Activated CD4-positive, alpha-beta T cell treated with anti-CD3 and anti-CD28 coated beads, Interleukin-2, Interleukin-4, amounts not matched to agents 100 ng/mL and 50 ng/mL, durations not matched to agents 16 hours and 8 hours (primary cell): Measurements from ENCODE around the gene ZSWIM1.
"Not testable (repeated sequence)": the region's sequence is repeated elsewhere in the genome, so short reads cannot be mapped to it uniquely, and the experiment has no call there.

Experiments used
- DNase-seq: peaks from one replicate; pipeline ENCODE4 v3.0.0-alpha.2; 2020; ENCODE audit warnings: low spot score

The ZSWIM1 gene

DNA sequence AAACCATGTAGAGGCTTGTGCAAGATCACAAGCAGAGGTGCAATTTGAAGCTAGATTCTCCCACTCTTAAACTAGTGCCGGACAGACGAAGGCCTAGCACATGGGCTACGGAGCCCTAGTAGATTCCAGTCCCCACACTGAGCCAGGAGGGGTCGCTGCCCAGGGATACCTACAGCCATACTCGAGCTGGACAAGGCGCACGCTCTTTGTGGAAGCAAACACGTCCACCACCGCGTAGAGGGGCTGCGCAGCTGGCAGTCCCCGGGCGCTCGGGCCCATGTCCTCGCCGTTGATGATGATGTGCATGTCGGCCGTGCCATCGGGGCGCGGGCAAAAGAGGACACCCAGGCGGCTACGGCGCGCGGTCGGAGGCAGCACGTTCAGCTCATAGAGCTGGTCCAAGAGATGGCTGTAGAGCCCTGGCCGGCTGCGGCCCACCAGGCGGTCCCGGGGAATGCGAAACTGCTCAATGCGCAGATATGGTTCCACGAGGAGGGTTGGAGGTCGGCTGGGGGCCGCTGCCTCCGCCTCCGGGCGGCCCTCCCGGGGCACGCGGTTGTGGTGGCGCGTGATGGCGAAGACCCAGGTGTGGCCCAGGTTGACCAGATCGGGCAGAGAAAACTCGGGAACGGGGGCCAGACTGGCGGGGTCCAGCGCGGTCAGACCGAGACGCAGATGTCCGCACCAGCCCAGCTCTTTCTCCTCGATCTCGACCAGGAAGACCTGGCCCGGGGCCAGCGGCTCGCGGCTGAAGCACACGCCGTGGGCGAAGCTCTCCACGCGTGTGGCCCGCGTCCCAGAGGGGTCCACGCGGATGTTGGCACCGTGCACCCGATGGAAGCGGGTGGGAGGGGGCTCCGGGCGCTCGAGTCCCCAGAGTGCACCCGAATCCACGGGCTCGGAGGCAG, 9.3 kb downstream of the ZSWIM1 start:
- no peak for DNase-seq

GRCh38 chr20:45890985-45891983, 10.3 kb downstream of the ZSWIM1 start, which contains the start of the genes CTSA and NEURL2:
TSS of gene CTSA (plus strand) at chr20:45891335. CDS start at chr20:45891569, 234 bp downstream.
TSS of gene NEURL2 (minus strand) at chr20:45891208. CDS start at chr20:45890991, 217 bp downstream.
- DNase-seq = peak; percentile 88

DNA sequence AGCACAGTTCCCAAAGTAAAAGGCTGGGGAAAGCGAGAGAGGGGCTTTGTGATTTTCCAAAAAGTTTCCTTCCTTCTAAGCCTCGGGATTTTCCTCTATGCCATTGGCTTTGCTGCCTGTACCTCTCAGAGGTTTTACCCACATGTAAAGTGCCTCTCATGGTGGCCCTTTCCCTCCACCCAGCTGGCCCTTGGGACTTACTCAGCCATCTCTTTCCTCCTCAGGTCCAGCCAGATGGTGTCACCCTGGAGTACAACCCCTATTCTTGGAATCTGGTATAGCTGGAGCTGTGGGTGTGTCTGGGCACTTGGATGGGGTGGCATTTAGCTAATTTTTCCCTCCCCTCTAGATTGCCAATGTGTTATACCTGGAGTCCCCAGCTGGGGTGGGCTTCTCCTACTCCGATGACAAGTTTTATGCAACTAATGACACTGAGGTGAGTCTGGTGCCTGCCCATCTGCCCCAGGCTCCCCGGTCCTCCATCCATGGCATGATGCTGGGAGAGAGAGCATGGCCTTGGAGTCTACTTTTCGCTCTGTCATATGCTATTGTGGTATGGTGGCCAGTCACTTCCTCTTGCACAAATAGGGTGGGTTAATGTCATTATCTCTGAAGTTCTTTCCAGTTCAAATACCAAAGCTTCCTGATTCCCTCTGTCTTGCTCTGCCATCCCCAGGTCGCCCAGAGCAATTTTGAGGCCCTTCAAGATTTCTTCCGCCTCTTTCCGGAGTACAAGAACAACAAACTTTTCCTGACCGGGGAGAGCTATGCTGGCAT, 11.2 kb downstream of the ZSWIM1 start:
- no peak for DNase-seq

GRCh38 chr20:45892828-45893500, 11.9 kb downstream of the ZSWIM1 start:
- DNase-seq = no peak

DNA sequence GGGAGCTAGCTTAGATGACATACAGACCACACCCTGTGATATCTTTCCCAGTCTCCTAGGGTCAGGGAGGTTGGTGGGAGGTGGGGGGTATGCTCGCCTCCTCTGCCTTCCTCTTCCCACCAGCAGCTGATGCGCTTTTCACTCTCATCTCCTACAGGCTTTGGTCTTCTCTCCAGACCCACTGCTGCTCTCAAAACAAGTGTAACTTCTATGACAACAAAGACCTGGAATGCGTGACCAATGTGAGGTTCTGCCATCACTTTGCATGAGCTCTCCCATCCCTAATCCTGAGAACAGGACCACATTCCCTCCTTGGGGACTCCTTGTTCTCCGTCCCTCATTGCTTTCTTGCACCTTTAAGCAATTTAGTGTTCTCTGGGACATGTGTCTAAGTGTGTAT, 12.8 kb downstream of the ZSWIM1 start:
- DNase-seq = no peak

GRCh38 chr20:45894797-45895196, 13.8 kb downstream of the ZSWIM1 start:
- DNase-seq = no peak

GRCh38 chr20:45896641-45897161, 15.7 kb downstream of the ZSWIM1 start:
- DNase-seq = no peak

GRCh38 chr20:45897289-45897688, 16.3 kb downstream of the ZSWIM1 start:
- no peak for DNase-seq

DNA sequence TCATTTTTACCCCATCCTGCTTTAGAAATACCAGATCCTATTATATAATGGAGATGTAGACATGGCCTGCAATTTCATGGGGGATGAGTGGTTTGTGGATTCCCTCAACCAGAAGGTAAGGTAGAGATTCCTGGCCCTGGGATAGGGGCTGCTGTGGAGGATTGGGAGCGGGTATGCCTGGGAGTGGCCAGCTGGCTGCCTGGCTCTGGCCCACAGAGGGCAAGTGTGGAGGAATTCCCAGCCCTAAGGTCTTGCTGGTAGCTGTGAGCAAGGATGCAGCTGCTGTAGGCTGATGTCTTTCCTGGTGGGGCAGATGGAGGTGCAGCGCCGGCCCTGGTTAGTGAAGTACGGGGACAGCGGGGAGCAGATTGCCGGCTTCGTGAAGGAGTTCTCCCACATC, 16.7 kb downstream of the ZSWIM1 start:
- no peak for DNase-seq

- no peak for DNase-seq
Measured at GRCh38 chr20:45898285-45898684, 17.3 kb downstream of the ZSWIM1 start.

DNA sequence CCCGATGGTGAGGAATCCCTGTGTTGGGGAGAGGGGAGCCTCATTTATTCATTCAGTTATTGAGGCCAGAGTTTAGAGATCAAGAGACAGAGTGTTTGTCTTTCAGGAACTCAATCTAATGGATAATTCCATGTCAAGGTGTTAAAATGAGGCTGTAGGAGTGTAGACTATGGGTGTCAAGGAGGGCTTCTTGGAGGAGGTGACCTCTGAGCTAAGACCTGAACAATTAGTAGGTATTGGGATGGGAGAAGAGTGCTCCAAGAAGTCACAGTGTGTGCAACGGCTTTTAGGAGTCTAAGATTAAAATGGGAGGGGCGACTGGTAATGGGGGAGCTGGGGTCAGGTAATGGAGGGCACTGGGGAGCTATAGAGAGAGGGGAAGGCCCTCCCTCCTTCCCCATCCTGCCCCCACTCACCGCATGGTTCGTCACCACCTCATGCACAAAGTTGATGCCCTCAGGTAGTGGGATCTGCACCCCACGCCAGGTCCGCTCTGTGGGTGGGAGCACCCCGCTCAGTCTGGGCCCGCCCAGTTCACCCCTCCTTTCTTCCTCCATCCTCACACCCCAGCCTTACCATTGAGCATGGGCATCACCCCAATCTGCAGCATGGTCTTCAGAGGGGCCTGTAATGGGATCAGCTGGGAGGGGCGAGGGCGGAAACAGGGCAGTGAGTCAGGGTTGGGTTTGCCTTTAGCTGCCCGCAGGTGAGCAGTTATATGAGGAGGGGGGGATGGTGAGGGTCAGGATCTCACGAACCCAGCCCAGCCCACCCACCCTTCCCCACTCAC, 18.2 kb downstream of the ZSWIM1 start:
- no peak for DNase-seq

- not testable (repeated sequence) for DNase-seq
Measured at GRCh38 chr20:45901332-45901731, 20.3 kb downstream of the ZSWIM1 start.

DNA sequence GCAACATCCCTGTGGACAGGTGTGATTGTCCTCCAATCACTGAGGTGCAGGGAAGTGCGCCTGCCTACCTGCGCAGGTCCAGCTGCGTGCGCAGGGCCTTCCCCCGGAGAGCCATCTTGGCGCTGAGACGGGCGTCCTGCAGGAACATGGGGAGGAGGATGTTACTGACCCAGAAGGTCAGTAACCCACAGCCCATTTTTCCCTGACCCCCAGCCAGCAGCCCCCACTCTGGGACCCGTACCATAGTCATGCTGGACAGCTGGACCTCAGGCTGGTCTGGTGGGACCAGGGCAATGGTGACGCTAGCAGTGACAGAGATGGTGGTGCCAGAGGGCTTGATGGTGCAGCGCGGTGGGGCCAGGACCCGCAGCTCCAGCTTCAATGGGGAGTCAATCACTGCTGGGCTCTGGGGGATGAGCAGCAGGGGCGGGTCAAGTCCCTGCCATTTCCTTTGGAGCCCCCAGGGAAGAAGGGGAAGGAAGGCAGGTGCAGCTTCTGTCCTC, 21.2 kb downstream of the ZSWIM1 start:
- no peak for DNase-seq

GRCh38 chr20:45904583-45905504, 23.8 kb downstream of the ZSWIM1 start:
- no peak for DNase-seq

DNA sequence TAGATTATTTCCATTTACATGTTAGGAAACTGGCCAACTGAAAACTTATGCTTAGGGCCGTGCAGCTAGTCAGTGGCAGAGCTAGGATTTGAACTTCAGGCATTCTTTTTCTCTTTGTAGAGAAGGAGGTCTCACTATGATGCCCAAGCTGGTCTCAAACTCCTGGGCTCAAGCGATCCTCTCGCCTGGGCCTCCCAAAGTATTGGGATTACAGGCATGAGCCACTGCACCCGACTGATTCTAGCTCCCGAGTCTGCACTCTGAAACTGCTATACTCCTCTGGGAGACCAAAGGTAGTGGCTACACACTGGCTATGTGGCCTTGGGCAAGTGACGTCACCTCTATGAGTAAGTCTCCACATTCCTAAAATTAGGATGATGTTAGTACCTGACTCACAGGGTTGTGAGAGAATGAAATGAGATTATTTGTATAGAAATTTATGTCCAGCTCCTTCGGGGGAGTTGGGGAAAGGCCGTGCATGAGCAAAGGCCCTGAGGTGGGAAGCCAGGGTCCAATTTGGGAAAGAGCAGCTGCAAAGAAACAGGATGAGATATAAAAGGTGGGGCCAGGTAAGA, 24.6 kb downstream of the ZSWIM1 start:
- no peak for DNase-seq

DNA sequence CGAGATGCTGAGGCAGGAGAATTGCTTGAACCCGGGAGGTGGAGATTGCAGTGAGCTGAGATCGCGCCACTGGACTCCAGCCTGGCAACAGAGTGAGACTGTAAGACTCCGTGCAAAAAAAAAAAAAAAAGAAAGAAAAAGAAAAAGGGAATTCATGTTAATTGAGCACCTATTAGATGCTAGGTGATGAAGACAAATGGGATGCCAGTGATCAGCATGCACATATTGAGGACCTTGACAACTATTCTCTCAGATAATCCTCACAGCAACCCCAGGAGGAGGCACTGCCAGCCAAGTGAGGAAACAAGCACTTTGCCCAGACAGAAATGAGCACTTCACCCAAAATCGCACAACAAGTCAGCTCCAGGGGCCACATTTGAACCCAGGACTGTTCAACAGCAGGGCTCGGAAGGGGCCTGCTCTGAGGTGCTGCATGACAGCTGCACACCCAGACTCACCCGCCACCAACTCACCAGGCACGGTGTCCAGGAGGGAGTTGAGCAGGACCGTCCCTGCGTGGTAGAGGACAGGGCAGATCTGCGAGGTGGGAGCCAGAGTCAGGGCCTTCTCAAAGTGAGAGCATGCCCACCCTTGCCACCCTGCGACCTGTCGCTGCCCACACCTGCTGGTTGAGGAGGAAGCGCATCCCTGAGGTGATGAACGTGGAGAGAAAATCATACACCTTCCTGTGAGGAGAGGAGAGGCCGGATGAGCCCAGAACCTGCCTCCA, 26.4 kb downstream of the ZSWIM1 start:
- DNase-seq = no peak

DNA sequence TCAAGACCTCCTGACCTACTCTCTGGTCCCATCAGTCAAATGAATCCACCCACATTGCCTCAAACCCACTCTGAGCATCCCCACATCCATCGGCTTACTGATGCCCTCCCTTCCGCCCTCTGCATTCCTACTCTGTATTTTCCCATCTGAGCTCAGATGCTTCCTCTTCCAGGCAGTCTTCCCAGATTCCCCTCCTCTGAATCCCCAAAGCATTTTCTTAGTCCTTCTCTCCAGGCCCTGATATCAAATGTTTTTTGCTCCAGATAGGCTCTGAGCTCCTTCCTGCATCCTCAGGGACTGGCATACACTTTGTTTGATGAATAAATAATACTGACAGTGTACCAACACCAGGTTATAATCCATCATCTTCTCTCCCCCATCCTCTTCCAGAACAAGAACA, 27.1 kb downstream of the ZSWIM1 start:
- DNase-seq = no peak

DNA sequence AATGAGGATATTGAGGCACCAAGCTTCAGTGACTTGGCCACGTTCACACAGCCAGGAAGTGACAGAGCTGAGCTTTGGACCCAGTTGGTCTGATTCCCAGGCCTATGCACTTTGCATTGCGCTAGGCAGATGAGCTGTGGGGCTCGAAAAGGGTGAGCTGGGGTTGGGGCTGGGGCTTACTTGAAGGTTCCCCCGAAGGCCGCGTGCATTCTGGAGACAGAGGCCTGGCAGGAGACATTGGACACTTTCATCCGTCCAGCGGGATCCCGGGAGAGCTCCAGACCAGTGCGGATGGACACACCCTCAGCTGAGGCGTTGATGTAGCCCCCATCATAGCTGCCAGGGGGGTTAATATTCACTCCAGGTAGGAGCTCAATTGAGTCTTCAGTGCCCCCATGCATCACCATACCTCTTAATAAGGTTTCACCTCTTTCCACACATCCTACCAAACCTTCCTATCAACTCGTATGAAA, 28.3 kb downstream of the ZSWIM1 start:
- no peak for DNase-seq
